ENCODE results near the gene ZNF444. TPM values are rescaled to one million over a fixed set of nuclear protein-coding genes. Genes with fewer than 3 reads are reported as not detected.

Gene ZNF444
- polyA plus RNA-seq, 1 donor (not counting 4 experiments of a cell fraction or from before 2014, with no cell fraction given), result 9.1 TPM

GRCh38 chr19:56131651-56132050, 9.4 kb upstream of the ZNF444 start:
- H3K9me3 ChIP-seq (ENCODE audit: control insufficient read depth, low read depth, low read length), result no peaks in the 10 kb centered on the region
- H2AFZ ChIP-seq (ENCODE audit: control insufficient read depth, low read length), result no peak overlapping the region
- no peak overlapping the region for H3K4me2 ChIP-seq (ENCODE audit: control insufficient read depth, extremely low read depth, insufficient read depth, low read depth, low read length)
- H3K9me1 ChIP-seq (ENCODE audit: control insufficient read depth, extremely low read depth, insufficient read depth, low read length), result no peaks in the 10 kb centered on the region
- no peak overlapping the region for H3K9ac ChIP-seq (ENCODE audit: control insufficient read depth, extremely low read depth, insufficient read depth, low read length)
- dilution Hi-C loops (cut with MboI; ENCODE audit: extremely low pct_ligation_motif_present, low sequenced_read_pairs), result no loop called here
- H3K79me2 ChIP-seq (ENCODE audit: control insufficient read depth, insufficient read depth, low read length), result no peaks in the 10 kb centered on the region
- H3K4me1 ChIP-seq (ENCODE audit: control insufficient read depth, extremely low read depth, insufficient read depth, low read length), result peaks cover 11% of the 10 kb centered on the region
- DNase-seq (ENCODE audit: low read depth, low spot score) (no peak), FAIRE-seq (no peak)
- no peaks in the 10 kb centered on the region for H3K27me3 ChIP-seq (ENCODE audit: control insufficient read depth, extremely low read depth, insufficient read depth, low read length)
- no peaks in the 10 kb centered on the region for H3K36me3 ChIP-seq (ENCODE audit: control insufficient read depth in 2 of 2, extremely low read depth in 1 of 2, insufficient read depth in 2 of 2, low read length in 2 of 2)
- H4K20me1 ChIP-seq (ENCODE audit: control insufficient read depth, extremely low read depth, insufficient read depth, low read length), result no peaks in the 10 kb centered on the region
- TF ChIP-seq EZH2 (IDR thresholded peaks at IDR 0.05; ENCODE audit: low read length), result no peak
- no peak for TF ChIP-seq CTCF (optimal IDR thresholded peaks at IDR 0.05 in 1 of 3, IDR thresholded peaks at IDR 0.05 in 1 of 3, conservative IDR thresholded peaks at IDR 0.05 in 1 of 3; ENCODE audit: extremely low read depth in 1 of 3, insufficient read depth in 2 of 3, low read length in 3 of 3)
- H3K27ac ChIP-seq (ENCODE audit: control insufficient read depth, insufficient read depth, low read length), result no peak overlapping the region
- H3K4me3 ChIP-seq (ENCODE audit: control insufficient read depth in 2 of 3, extremely low read depth in 1 of 3, insufficient read depth in 2 of 3, low read depth in 1 of 3, low read length in 3 of 3), result no peak overlapping the region

- peaks cover 11% of the 10 kb centered on the region for H3K4me1 ChIP-seq (ENCODE audit: control insufficient read depth, extremely low read depth, insufficient read depth, low read length)
- no peaks in the 10 kb centered on the region for H3K9me1 ChIP-seq (ENCODE audit: control insufficient read depth, extremely low read depth, insufficient read depth, low read length)
- no peaks in the 10 kb centered on the region for H3K79me2 ChIP-seq (ENCODE audit: control insufficient read depth, insufficient read depth, low read length)
- H3K27ac ChIP-seq (ENCODE audit: control insufficient read depth, insufficient read depth, low read length), result no peak overlapping the region
- H3K36me3 ChIP-seq (ENCODE audit: control insufficient read depth in 2 of 2, extremely low read depth in 1 of 2, insufficient read depth in 2 of 2, low read length in 2 of 2), result no peaks in the 10 kb centered on the region
- no peak overlapping the region for H2AFZ ChIP-seq (ENCODE audit: control insufficient read depth, low read length)
- TF ChIP-seq EZH2 (IDR thresholded peaks at IDR 0.05; ENCODE audit: low read length) (no peak), CTCF (optimal IDR thresholded peaks at IDR 0.05 in 1 of 3, IDR thresholded peaks at IDR 0.05 in 1 of 3, conservative IDR thresholded peaks at IDR 0.05 in 1 of 3; ENCODE audit: extremely low read depth in 1 of 3, insufficient read depth in 2 of 3, low read length in 3 of 3) (no peak)
- DNase-seq (ENCODE audit: low read depth, low spot score), result no peak
- no peaks in the 10 kb centered on the region for H4K20me1 ChIP-seq (ENCODE audit: control insufficient read depth, extremely low read depth, insufficient read depth, low read length)
- no peak overlapping the region for H3K4me3 ChIP-seq (ENCODE audit: control insufficient read depth in 2 of 3, extremely low read depth in 1 of 3, insufficient read depth in 2 of 3, low read depth in 1 of 3, low read length in 3 of 3)
- no peaks in the 10 kb centered on the region for H3K27me3 ChIP-seq (ENCODE audit: control insufficient read depth, extremely low read depth, insufficient read depth, low read length)
- H3K9me3 ChIP-seq (ENCODE audit: control insufficient read depth, low read depth, low read length), result no peaks in the 10 kb centered on the region
- H3K4me2 ChIP-seq (ENCODE audit: control insufficient read depth, extremely low read depth, insufficient read depth, low read depth, low read length), result no peak overlapping the region
- no peak for FAIRE-seq
- dilution Hi-C loops (cut with MboI; ENCODE audit: extremely low pct_ligation_motif_present, low sequenced_read_pairs), result no loop called here
- no peak overlapping the region for H3K9ac ChIP-seq (ENCODE audit: control insufficient read depth, extremely low read depth, insufficient read depth, low read length)
Measured at GRCh38 chr19:56132316-56132822, 8.7 kb upstream of the ZNF444 start.

Measured in keratinocyte (primary cell).